Endothelial cell of umbilical vein (primary cell): ENCODE measurements around the gene ASAH2. TPM values are rescaled to one million over a fixed set of nuclear protein-coding genes. Genes with fewer than 3 reads are reported as not detected.

Experiments
- BruUV-seq: library from RNA; stranded (reverse); fragments of 400-500 nt; replicated peaks from 2 replicates; lab custom pipeline; 2021; lab: Mats Ljungman, UMichigan
- CTCF ChIA-PET: fragments of 300-600, 350-600 bp; sonication (Branson Sonifier 250); formaldehyde crosslinking; loops from one replicate; lab custom pipeline; 2021; ENCODE audit warnings: antibody characterized with exemption, inconsistent platforms; lab: Charles Lee
- POLR2A ChIA-PET: fragments of 300-600, 350-600 bp; sonication (Branson Sonifier 250); formaldehyde crosslinking; loops from one replicate; lab custom pipeline; 2021; ENCODE audit warnings: antibody characterized with exemption, inconsistent platforms; lab: Charles Lee
- DNase-seq: peaks from one replicate; pipeline ENCODE4 v3.0.0-alpha.2; 2011; ENCODE audit warnings: low read depth, low spot score
- FAIRE-seq: peaks from 2 replicates; lab custom pipeline; 2011; peaks lifted over from hg19 to GRCh38; lab: Jason Lieb, UNC
- H2AFZ ChIP-seq: 2 replicates; pipeline ENCODE4 v1.6.0; 2012; ENCODE audit warnings: low read depth, low read length, control low read depth, inconsistent platforms
- H3K27ac ChIP-seq: 2 replicates; pipeline ENCODE4 v1.5.1; 2011; ENCODE audit warnings: low read depth, mild to moderate bottlenecking, control low read depth, low read length, moderate library complexity; ENCODE audit not compliant: insufficient read depth
- H3K27me3 ChIP-seq, 2 experiments: 2 replicates each; pipeline versions ENCODE4 v1.6.0 to v1.6.1; 2011; ENCODE audit warnings: low read length in 2 of 2, mixed read lengths in 1 of 2; ENCODE audit not compliant: control insufficient read depth in 2 of 2, insufficient read depth in 2 of 2
- H3K36me3 ChIP-seq, 2 experiments: 2 replicates in 1 of 2; 3 replicates in 1 of 2; pipeline ENCODE4 v1.5.1; 2011; ENCODE audit warnings: low read length in 2 of 2, mild to moderate bottlenecking in 1 of 2, moderate library complexity in 1 of 2; ENCODE audit not compliant: control insufficient read depth in 2 of 2, insufficient read depth in 2 of 2; ENCODE audit errors: extremely low read depth in 1 of 2
- H3K4me1 ChIP-seq: 3 replicates; pipeline ENCODE4 v1.5.1; 2011; ENCODE audit warnings: mild to moderate bottlenecking, low read length; ENCODE audit not compliant: control insufficient read depth, insufficient read depth; ENCODE audit errors: extremely low read depth
- H3K4me2 ChIP-seq: 2 replicates; pipeline ENCODE4 v1.6.1; 2011; ENCODE audit warnings: low read length, control low read depth, mixed read lengths; ENCODE audit not compliant: insufficient read depth
- H3K4me3 ChIP-seq, 3 experiments: fragments of 200-600 bp in 1 of 3; sonication (generic), shearing (Covaris generic) in 1 of 3; replicated peaks in 1 of 3; 2 replicates each; pipeline ENCODE4 v1.5.1; 2011 to 2016; ENCODE audit warnings: control low read depth in 3 of 3, low read length in 3 of 3, mild to moderate bottlenecking in 2 of 3, inconsistent platforms in 1 of 3, low read depth in 1 of 3, moderate library complexity in 1 of 3; ENCODE audit not compliant: insufficient read depth in 1 of 3
- H3K79me2 ChIP-seq: 2 replicates; pipeline ENCODE4 v1.6.0; 2012; ENCODE audit warnings: low read length, inconsistent platforms; ENCODE audit not compliant: control insufficient read depth, insufficient read depth
- H3K9ac ChIP-seq: replicated peaks from 2 replicates; pipeline ENCODE3; 2011; ENCODE audit warnings: low read length, control low read depth; ENCODE audit not compliant: insufficient read depth; ENCODE audit errors: extremely low read depth
- H3K9me1 ChIP-seq: replicated peaks from 3 replicates; pipeline ENCODE4 v1.6.0; 2011; ENCODE audit warnings: mild to moderate bottlenecking, low read length; ENCODE audit not compliant: control insufficient read depth, insufficient read depth; ENCODE audit errors: extremely low read depth
- H3K9me3 ChIP-seq: replicated peaks from 2 replicates; pipeline ENCODE4 v1.5.1; 2012; ENCODE audit warnings: low read length, inconsistent platforms; ENCODE audit not compliant: control insufficient read depth, insufficient read depth
- H4K20me1 ChIP-seq: replicated peaks from 2 replicates; pipeline ENCODE3; 2011; ENCODE audit warnings: mild to moderate bottlenecking, low read length; ENCODE audit not compliant: control insufficient read depth, insufficient read depth; ENCODE audit errors: extremely low read depth
- EZH2 ChIP-seq: IDR thresholded peaks from 2 replicates; pipeline ENCODE4 v1.6.1; 2012; ENCODE audit warnings: borderline replicate concordance, low read depth, mild to moderate bottlenecking, moderate library complexity, low read length, inconsistent platforms; ENCODE audit not compliant: severe bottlenecking
- FOS ChIP-seq: IDR thresholded peaks from 2 replicates; pipeline ENCODE4 v1.6.1; 2011; ENCODE audit warnings: mild to moderate bottlenecking, low read length, moderate library complexity, borderline replicate concordance; ENCODE audit not compliant: insufficient read depth
- GATA2 ChIP-seq: IDR thresholded peaks from 2 replicates; pipeline ENCODE4 v1.7.0; 2011; ENCODE audit warnings: low read depth, mild to moderate bottlenecking, moderate library complexity, mixed read lengths, low read length; ENCODE audit not compliant: insufficient read length, insufficient read depth
- JUN ChIP-seq: IDR thresholded peaks from 2 replicates; pipeline ENCODE4 v1.6.1; 2011; ENCODE audit warnings: borderline replicate concordance, low read depth; ENCODE audit not compliant: insufficient read length, insufficient read depth
- MYC ChIP-seq: IDR thresholded peaks from one replicate; pipeline ENCODE4 v1.6.1; 2011; ENCODE audit warnings: mild to moderate bottlenecking, low read depth, low read length
- POLR2A ChIP-seq: IDR thresholded peaks from 2 replicates; pipeline ENCODE4 v1.6.1; 2012; ENCODE audit warnings: low read depth, mild to moderate bottlenecking, control low read depth, low read length
- POLR2AphosphoS5 ChIP-seq: IDR thresholded peaks from 2 replicates; pipeline ENCODE4 v1.6.1; 2012; ENCODE audit warnings: low read depth, mild to moderate bottlenecking, control low read depth, low read length, moderate library complexity; ENCODE audit not compliant: insufficient read depth
- dilution Hi-C: fragments of 300-500 bp; cut with MboI; formaldehyde crosslinking; loops from one replicate; pipeline ENCODE4 v1.15.0; 2019; ENCODE audit warnings: low sequenced_read_pairs; ENCODE audit not compliant: extremely low pct_ligation_motif_present
- intact Hi-C: fragments of 100-400 bp; cut with micrococcal nuclease; formaldehyde crosslinking; loops from one replicate; pipeline ENCODE4 v1.10.0; 2022
- polyA plus RNA-seq, 4 experiments: library from polyadenylated mRNA; depleted of rRNA in 3 of 4; stranded (reverse) in 3 of 4; unstranded in 1 of 4; fragments of >200 nt; gene quantifications; 2 replicates each; pipeline versions ENCODE4 v1.2.1 to v1.2.3, GENCODE V29; 2011 to 2012; ENCODE audit warnings: missing spikeins in 1 of 4
- total RNA-seq: library from RNA; stranded (reverse); gene quantifications from 2 replicates; pipeline ENCODE4 v1.2.3, GENCODE V29; 2021
- TF ChIP-seq, protein P1 (sequence below): IDR thresholded peaks from 2 replicates; pipeline ENCODE4 v1.6.1; 2011; ENCODE audit not compliant: insufficient read depth, insufficient read length
- TF ChIP-seq, protein P2 (sequence below), 2 donors: IDR thresholded peaks; 1 replicate in 1 of 2; 2 replicates in 1 of 2; pipeline ENCODE4 v1.5.1; 2011; ENCODE audit warnings: low read length in 2 of 2, mild to moderate bottlenecking in 2 of 2, moderate library complexity in 2 of 2, control low read depth in 1 of 2, inconsistent platforms in 1 of 2, low read depth in 1 of 2; ENCODE audit not compliant: insufficient read depth in 1 of 2; ENCODE audit errors: extremely low read depth in 1 of 2

Gene ASAH2
- total and polyA plus RNA-seq, 2 donors (not counting 3 experiments of a cell fraction or from before 2014, with no cell fraction given), result 0.23 to 1.1 TPM

DNA sequence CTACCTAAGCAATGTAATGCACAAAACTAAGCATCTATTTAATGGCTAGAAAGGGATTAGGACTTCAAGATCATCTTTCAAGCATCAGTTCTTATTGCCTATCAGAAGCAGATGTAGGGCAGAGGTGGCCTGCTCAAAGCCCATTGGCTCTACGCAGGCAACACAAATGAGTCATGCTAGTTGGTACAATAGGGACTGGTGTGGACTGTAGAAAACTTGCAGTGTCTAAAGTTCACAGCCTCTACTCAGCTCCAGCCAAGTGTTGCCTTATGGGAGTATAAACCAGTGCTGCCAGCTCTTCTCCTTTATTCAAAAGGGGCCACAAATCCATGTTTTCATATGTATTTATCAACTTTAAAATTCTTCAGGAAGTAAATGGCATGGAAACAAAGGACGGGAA is 31.7 kb downstream of the ASAH2 start:
- FAIRE-seq, result no peak
- intact Hi-C loops (loop anchor here (5.0 kb wide), 1 partner anchor 812 kb away; no protein-coding TSS in a partner anchor), dilution Hi-C loops (no loop called here)
- no peaks in the 10 kb centered on the region for H3K9me3 ChIP-seq
- H3K9ac ChIP-seq, result no peak overlapping the region
- no peak for DNase-seq
- H3K4me1 ChIP-seq, result no peaks in the 10 kb centered on the region
- POLR2A ChIA-PET, result no interaction called here
- H4K20me1 ChIP-seq, result no peaks in the 10 kb centered on the region
- H3K4me3 ChIP-seq, result no peak overlapping the region
- TF ChIP-seq GATA2, result no peak
- no peak for TF ChIP-seq POLR2A
- no peak for TF ChIP-seq MYC
- TF ChIP-seq, protein P1, sequence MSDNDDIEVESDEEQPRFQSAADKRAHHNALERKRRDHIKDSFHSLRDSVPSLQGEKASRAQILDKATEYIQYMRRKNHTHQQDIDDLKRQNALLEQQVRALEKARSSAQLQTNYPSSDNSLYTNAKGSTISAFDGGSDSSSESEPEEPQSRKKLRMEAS, result no peak
- TF ChIP-seq EZH2, result no peak
- TF ChIP-seq, protein P2, sequence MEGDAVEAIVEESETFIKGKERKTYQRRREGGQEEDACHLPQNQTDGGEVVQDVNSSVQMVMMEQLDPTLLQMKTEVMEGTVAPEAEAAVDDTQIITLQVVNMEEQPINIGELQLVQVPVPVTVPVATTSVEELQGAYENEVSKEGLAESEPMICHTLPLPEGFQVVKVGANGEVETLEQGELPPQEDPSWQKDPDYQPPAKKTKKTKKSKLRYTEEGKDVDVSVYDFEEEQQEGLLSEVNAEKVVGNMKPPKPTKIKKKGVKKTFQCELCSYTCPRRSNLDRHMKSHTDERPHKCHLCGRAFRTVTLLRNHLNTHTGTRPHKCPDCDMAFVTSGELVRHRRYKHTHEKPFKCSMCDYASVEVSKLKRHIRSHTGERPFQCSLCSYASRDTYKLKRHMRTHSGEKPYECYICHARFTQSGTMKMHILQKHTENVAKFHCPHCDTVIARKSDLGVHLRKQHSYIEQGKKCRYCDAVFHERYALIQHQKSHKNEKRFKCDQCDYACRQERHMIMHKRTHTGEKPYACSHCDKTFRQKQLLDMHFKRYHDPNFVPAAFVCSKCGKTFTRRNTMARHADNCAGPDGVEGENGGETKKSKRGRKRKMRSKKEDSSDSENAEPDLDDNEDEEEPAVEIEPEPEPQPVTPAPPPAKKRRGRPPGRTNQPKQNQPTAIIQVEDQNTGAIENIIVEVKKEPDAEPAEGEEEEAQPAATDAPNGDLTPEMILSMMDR (IDR thresholded peaks at IDR 0.05; ENCODE audit: extremely low read depth in 1 of 2, insufficient read depth in 1 of 2, low read depth in 1 of 2, low read length in 2 of 2), result no peak
- no peak for TF ChIP-seq FOS
- no peak for TF ChIP-seq JUN
- no peak for TF ChIP-seq POLR2AphosphoS5
- H3K27me3 ChIP-seq, result peaks cover 0 to 15% of the 10 kb centered on the region in 2 experiments
- CTCF ChIA-PET, result no interaction called here
- no peaks in the 10 kb centered on the region for H3K79me2 ChIP-seq
- H3K27ac ChIP-seq, result no peak overlapping the region
- H3K36me3 ChIP-seq, result no peaks in the 10 kb centered on the region
- no peak overlapping the region for H2AFZ ChIP-seq
- no peak overlapping the region for H3K4me2 ChIP-seq
- no TSS peak for BruUV-seq
- no peaks in the 10 kb centered on the region for H3K9me1 ChIP-seq
